Medulla oblongata (tissue), 1 donor: Measurements from ENCODE around the gene PDGFC.
A peak's percentile ranks its signal among the peaks of the same experiment; 100 is the strongest.

Source experiments
- DNase-seq: peaks from one replicate; pipeline ENCODE4 v3.0.0-alpha.2; 2015; ENCODE audit errors: extremely low spot score

Gene PDGFC

GRCh38 chr4:156746111-156746510 lies 225.5 kb downstream of the PDGFC start:
- no peak for DNase-seq

GRCh38 chr4:156738766-156739165 lies 232.8 kb downstream of the PDGFC start:
- DNase-seq, result no peak

DNA sequence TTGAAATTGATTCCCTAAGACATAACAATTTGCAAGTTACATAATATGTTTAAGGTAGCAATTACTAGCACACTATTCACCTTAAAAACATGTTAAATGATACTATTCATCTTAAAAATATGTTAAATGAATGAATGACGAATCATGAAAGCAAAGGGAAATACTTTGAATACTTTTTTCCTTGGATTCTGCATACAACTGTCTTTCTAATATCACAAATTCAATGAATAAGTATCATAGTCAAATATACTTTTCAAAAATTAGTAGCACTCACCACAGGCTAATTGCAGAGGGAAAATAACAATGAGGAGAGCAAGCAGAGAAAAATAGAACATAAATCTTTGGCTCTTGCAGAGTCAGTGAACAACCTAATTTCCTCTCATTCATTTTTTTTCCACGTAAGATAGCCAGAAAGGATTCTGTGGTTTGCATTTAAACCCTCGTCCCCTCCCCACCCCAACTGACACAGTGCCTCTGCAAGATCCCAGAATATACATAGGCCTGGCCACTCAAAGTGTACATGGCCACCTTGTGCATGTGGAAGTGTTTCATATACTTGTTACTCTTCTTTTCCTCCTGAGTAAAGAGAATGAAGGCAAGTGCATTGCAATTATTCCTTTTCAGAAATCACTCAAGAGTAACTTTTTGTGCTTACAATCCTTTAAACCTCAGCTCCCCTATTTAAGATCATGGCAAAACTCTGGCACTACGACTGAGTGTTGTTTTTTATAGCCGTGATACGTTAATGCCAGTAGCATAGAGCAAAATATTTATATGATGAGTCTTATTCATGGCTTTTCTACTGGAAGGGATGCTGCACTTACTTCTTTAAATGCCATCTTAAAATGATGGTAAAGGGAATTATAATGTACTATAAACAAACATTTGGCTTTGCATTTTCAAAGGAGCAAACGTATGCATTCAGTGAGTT lies 236.4 kb downstream of the PDGFC start:
- no peak for DNase-seq

GRCh38 chr4:156733582-156733981 lies 238.0 kb downstream of the PDGFC start:
- no peak for DNase-seq

DNA sequence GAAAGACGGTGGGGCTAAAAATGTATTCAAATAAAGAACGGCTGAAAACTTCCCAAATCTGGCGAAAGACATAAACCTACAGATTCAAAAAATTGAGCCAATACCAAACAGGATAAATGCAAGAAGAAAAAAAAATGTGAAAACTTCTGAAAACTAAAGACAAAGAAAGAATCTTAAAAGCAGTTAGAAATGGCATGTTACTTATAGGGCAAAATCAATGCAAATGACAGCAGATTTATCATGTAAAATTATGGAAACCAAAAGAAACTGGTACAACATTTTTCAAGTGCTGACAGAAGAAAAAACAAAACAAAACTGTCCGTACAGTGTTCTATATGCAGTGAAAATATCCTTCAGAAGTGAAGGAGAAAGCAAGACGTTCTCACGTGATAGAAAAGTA lies 239.0 kb downstream of the PDGFC start:
- no peak for DNase-seq

DNA sequence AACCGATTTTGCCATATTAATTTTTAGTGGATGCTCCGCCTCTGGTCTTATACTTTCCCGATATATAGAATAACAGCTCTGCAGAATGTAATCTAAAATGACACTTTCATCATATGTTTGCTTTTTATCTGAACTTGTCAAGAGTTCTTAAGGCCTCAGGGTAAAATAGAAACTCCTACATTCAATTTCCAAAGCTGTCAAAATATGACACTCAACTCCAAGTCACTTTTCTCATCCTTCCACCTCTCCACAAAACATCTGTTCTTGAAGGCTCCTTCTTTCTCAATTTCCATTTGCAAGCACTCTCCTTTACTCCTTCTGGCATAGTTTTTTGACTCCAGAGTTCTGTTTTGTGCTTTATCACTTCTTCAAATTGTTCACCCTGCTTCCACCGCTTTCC lies 242.2 kb downstream of the PDGFC start:
- no peak for DNase-seq

DNA sequence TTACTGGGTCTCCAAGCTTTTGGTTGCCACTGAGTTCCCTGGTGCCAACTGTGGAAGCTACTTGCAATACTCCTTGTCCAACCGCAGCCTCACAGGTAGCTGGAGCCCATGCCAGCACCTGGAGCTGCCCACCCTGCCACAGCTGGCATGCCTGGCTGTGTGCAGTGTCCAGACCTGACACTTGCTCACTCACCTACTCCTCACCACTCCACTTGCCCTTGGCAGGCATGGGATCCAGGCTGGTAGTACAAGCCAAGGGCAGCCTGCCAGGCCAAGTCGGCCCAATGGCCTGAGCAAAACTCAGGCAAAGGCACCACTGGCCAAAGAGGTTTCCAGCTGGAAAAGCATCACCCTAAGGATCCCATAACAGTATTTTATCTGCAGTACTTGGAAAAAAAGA lies 246.3 kb downstream of the PDGFC start:
- DNase-seq, result peak; percentile 19

GRCh38 chr4:156723951-156724668 lies 247.5 kb downstream of the PDGFC start:
- no peak for DNase-seq

DNA sequence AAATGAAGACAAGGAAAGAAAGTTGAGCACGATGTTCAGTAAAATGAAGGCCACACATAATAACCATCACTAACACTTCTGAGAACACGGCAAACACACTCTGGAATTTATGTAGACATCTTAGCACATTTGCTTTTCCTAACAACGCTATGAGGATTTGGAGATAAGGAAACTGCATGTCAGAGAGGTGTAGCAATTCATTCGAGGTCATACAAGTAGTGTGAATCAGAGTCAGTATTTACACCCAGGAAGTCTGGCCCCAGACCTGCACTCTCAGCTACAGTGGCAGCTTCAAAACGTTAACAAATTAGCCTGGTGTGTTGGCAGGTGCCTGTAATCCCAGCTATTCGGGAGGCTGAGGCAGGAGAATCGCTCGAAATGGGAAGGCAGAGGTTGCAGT lies 253.4 kb downstream of the PDGFC start:
- no peak for DNase-seq

- DNase-seq, result no peak
These were observed 260.4 kb downstream of the PDGFC start for GRCh38 chr4:156711193-156711590.
